ENCODE measurements around the gene ZNF511.
"Not testable (repeated sequence)": the region's sequence is repeated elsewhere in the genome, so short reads cannot be mapped to it uniquely, and the experiment has no call there.

The ZNF511 gene

GRCh38 chr10:133318494-133319127, 9.9 kb downstream of the ZNF511 start:
- H3K4me3 ChIP-seq (ENCODE audit: low read length): peak overlapping the region; percentile 58
- peak overlapping the region; percentile 60 for H3K9ac ChIP-seq (ENCODE audit: low read depth, low read length)
- H3K9me3 ChIP-seq (ENCODE audit: insufficient read depth, low read depth, low read length): no peaks in the 10 kb centered on the region
- H3K27ac ChIP-seq (ENCODE audit: low read depth, low read length): peak overlapping the region; percentile 18; the same call in 1 of the 2 replicates
- no peaks in the 10 kb centered on the region for H3K4me1 ChIP-seq (ENCODE audit: insufficient read depth, low read length)
- 11% methylated on average over 51 of the region's 51 CpGs for WGBS
- H3K36me3 ChIP-seq (ENCODE audit: insufficient read depth, low read length): no peaks in the 10 kb centered on the region
- H3K27me3 ChIP-seq (ENCODE audit: insufficient read depth, low read length): peaks cover 15% of the 10 kb centered on the region

GRCh38 chr10:133320852-133321422, 12.2 kb downstream of the ZNF511 start:
- H3K4me3 ChIP-seq (ENCODE audit: low read length); H3K36me3 ChIP-seq (ENCODE audit: insufficient read depth, low read length); H3K4me1 ChIP-seq (ENCODE audit: insufficient read depth, low read length); H3K27ac ChIP-seq (ENCODE audit: low read depth, low read length); H3K9me3 ChIP-seq (ENCODE audit: insufficient read depth, low read depth, low read length); H3K9ac ChIP-seq (ENCODE audit: low read depth, low read length): not testable (repeated sequence)
- WGBS: 96% methylated on average over 6 of the region's 6 CpGs
- H3K27me3 ChIP-seq (ENCODE audit: insufficient read depth, low read length): peaks cover 28% of the 10 kb centered on the region

GRCh38 chr10:133322064-133322709, 13.5 kb downstream of the ZNF511 start:
- WGBS: 86% methylated on average over 9 of the region's 14 CpGs
- H3K4me1 ChIP-seq (ENCODE audit: insufficient read depth, low read length): not testable (repeated sequence)

GRCh38 chr10:133324198-133324792, 15.6 kb downstream of the ZNF511 start:
- Histone ChIP-seq H3K9ac (ENCODE audit: low read depth, low read length) (no peak overlapping the region), H3K4me3 (ENCODE audit: low read length) (peak overlapping the region; percentile 27; the same call in 1 of the 2 replicates), H3K4me1 (ENCODE audit: insufficient read depth, low read length) (peaks cover 5% of the 10 kb centered on the region), H3K9me3 (ENCODE audit: insufficient read depth, low read depth, low read length) (no peaks in the 10 kb centered on the region), H3K36me3 (ENCODE audit: insufficient read depth, low read length) (no peaks in the 10 kb centered on the region), H3K27ac (ENCODE audit: low read depth, low read length) (no peak overlapping the region), H3K27me3 (ENCODE audit: insufficient read depth, low read length) (peaks cover 56% of the 10 kb centered on the region)
- 10% methylated on average over 13 of the region's 13 CpGs for WGBS

More at GRCh38 chr10:133322064-133322709, 13.5 kb downstream of the ZNF511 start:
- H3K4me3 ChIP-seq (ENCODE audit: low read length); H3K9ac ChIP-seq (ENCODE audit: low read depth, low read length); H3K36me3 ChIP-seq (ENCODE audit: insufficient read depth, low read length); H3K9me3 ChIP-seq (ENCODE audit: insufficient read depth, low read depth, low read length); H3K27ac ChIP-seq (ENCODE audit: low read depth, low read length): not testable (repeated sequence)
- peaks cover 41% of the 10 kb centered on the region for H3K27me3 ChIP-seq (ENCODE audit: insufficient read depth, low read length)

- WGBS: 31% methylated on average over 20 of the region's 20 CpGs
- H3K27me3 ChIP-seq (ENCODE audit: insufficient read depth, low read length): peaks cover 57% of the 10 kb centered on the region
- no peaks in the 10 kb centered on the region for H3K36me3 ChIP-seq (ENCODE audit: insufficient read depth, low read length)
- peaks cover 6% of the 10 kb centered on the region for H3K4me1 ChIP-seq (ENCODE audit: insufficient read depth, low read length)
- no peak overlapping the region for H3K9ac ChIP-seq (ENCODE audit: low read depth, low read length)
- H3K4me3 ChIP-seq (ENCODE audit: low read length): peak overlapping the region; percentile 58; the same call in 1 of the 2 replicates
- H3K27ac ChIP-seq (ENCODE audit: low read depth, low read length): no peak overlapping the region
- no peaks in the 10 kb centered on the region for H3K9me3 ChIP-seq (ENCODE audit: insufficient read depth, low read depth, low read length)
These were observed 16.1 kb downstream of the ZNF511 start for GRCh38 chr10:133324857-133325260.

GRCh38 chr10:133325440-133326222, 16.9 kb downstream of the ZNF511 start:
- no peak overlapping the region for H3K27ac ChIP-seq (ENCODE audit: low read depth, low read length)
- H3K4me3 ChIP-seq (ENCODE audit: low read length): peak overlapping the region; percentile 58
- 2% methylated on average over 91 of the region's 91 CpGs for WGBS
- no peaks in the 10 kb centered on the region for H3K36me3 ChIP-seq (ENCODE audit: insufficient read depth, low read length)
- peaks cover 6% of the 10 kb centered on the region for H3K4me1 ChIP-seq (ENCODE audit: insufficient read depth, low read length)
- peaks cover 56% of the 10 kb centered on the region for H3K27me3 ChIP-seq (ENCODE audit: insufficient read depth, low read length)
- H3K9me3 ChIP-seq (ENCODE audit: insufficient read depth, low read depth, low read length): no peaks in the 10 kb centered on the region
- no peak overlapping the region; the same call in 1 of the 2 replicates for H3K9ac ChIP-seq (ENCODE audit: low read depth, low read length)

- H3K4me3 ChIP-seq (ENCODE audit: low read length): peak overlapping the region; percentile 58
- H3K27me3 ChIP-seq (ENCODE audit: insufficient read depth, low read length): peaks cover 61% of the 10 kb centered on the region
- H3K9me3 ChIP-seq (ENCODE audit: insufficient read depth, low read depth, low read length): no peaks in the 10 kb centered on the region
- H3K36me3 ChIP-seq (ENCODE audit: insufficient read depth, low read length): no peaks in the 10 kb centered on the region
- WGBS: 44% methylated on average over 9 of the region's 9 CpGs
- no peak overlapping the region for H3K9ac ChIP-seq (ENCODE audit: low read depth, low read length)
- peaks cover 6% of the 10 kb centered on the region for H3K4me1 ChIP-seq (ENCODE audit: insufficient read depth, low read length)
- H3K27ac ChIP-seq (ENCODE audit: low read depth, low read length): no peak overlapping the region
These were observed 17.5 kb downstream of the ZNF511 start for GRCh38 chr10:133326223-133326551.

GRCh38 chr10:133326745-133327650, 18.3 kb downstream of the ZNF511 start:
- Histone ChIP-seq H3K27me3 (ENCODE audit: insufficient read depth, low read length) (peaks cover 69% of the 10 kb centered on the region), H3K9me3 (ENCODE audit: insufficient read depth, low read depth, low read length) (no peaks in the 10 kb centered on the region), H3K4me1 (ENCODE audit: insufficient read depth, low read length) (peaks cover 6% of the 10 kb centered on the region), H3K4me3 (ENCODE audit: low read length) (no peak overlapping the region), H3K27ac (ENCODE audit: low read depth, low read length) (no peak overlapping the region), H3K9ac (ENCODE audit: low read depth, low read length) (no peak overlapping the region), H3K36me3 (ENCODE audit: insufficient read depth, low read length) (no peaks in the 10 kb centered on the region)
- 71% methylated on average over 28 of the region's 28 CpGs for WGBS

GRCh38 chr10:133327651-133328357, 19.1 kb downstream of the ZNF511 start:
- Histone ChIP-seq H3K27me3 (ENCODE audit: insufficient read depth, low read length) (peaks cover 77% of the 10 kb centered on the region), H3K4me3 (ENCODE audit: low read length) (no peak overlapping the region), H3K9ac (ENCODE audit: low read depth, low read length) (no peak overlapping the region), H3K4me1 (ENCODE audit: insufficient read depth, low read length) (peaks cover 6% of the 10 kb centered on the region), H3K9me3 (ENCODE audit: insufficient read depth, low read depth, low read length) (no peaks in the 10 kb centered on the region; the same call in 1 of the 2 replicates), H3K27ac (ENCODE audit: low read depth, low read length) (no peak overlapping the region), H3K36me3 (ENCODE audit: insufficient read depth, low read length) (no peaks in the 10 kb centered on the region)
- 71% methylated on average over 11 of the region's 12 CpGs for WGBS

Data from HUES64 (cell line).